K562 (cell line): ENCODE measurements around the gene NOSTRIN.

Experiments used
- CBX8 ChIP-seq: fragments of 200-600 bp; sonication (generic); IDR thresholded peaks from 2 replicates; pipeline ENCODE4 v1.6.1; 2012; ENCODE audit warnings: borderline replicate concordance, mixed run types, low read depth, mild to moderate bottlenecking, moderate library complexity, mixed read lengths, low read length, control low read depth, inconsistent platforms; ENCODE audit not compliant: poor library complexity, severe bottlenecking; ENCODE audit errors: extremely low read depth
- CEBPB ChIP-seq: fragments of 450-650 bp; IDR thresholded peaks from 2 replicates; pipeline ENCODE4 v1.6.1; 2016; ENCODE audit warnings: missing genetic modification characterization, missing compliant biosample characterization
- CTCF ChIP-seq, 3 experiments: IDR thresholded peaks in 2 of 3; conservative IDR thresholded peaks in 1 of 3; 2 replicates each; pipeline ENCODE4 v1.5.1; 2011 to 2012; ENCODE audit warnings: low read length in 3 of 3, mild to moderate bottlenecking in 3 of 3, control low read depth in 2 of 3, improper control_type of control experiment in 1 of 3, inconsistent platforms in 1 of 3, low read depth in 1 of 3, mixed read lengths in 1 of 3, moderate library complexity in 1 of 3; ENCODE audit not compliant: insufficient read depth in 2 of 3
- E2F1 ChIP-seq: sonication (generic); formaldehyde crosslinking; IDR thresholded peaks from 2 replicates; pipeline ENCODE4 v1.8.1; 2023; ENCODE audit warnings: mild to moderate bottlenecking, missing genetic modification reagents, moderate library complexity
- ELK1 ChIP-seq: sonication (generic); formaldehyde crosslinking; IDR thresholded peaks from 2 replicates; pipeline ENCODE4 v1.8.1; 2022; ENCODE audit warnings: missing genetic modification reagents
- HDAC1 ChIP-seq, 2 experiments: fragments of 450-650 bp; IDR thresholded peaks; 2 replicates each; pipeline ENCODE4 v1.6.1; 2016 to 2017; ENCODE audit warnings: inconsistent platforms in 1 of 2, mild to moderate bottlenecking in 1 of 2, moderate library complexity in 1 of 2
- KLF6 ChIP-seq: fragments of 250-450 bp; sonication (Bioruptor Pico); IDR thresholded peaks from 2 replicates; pipeline ENCODE4 v1.4.0; 2020; ENCODE audit warnings: mild to moderate bottlenecking, moderate library complexity, borderline replicate concordance
- NFIC ChIP-seq: fragments of 450-650 bp; IDR thresholded peaks from 2 replicates; pipeline ENCODE4 v1.6.1; 2017; ENCODE audit warnings: mild to moderate bottlenecking, inconsistent platforms
- POLR2A ChIP-seq: fragments of 450-650 bp; conservative IDR thresholded peaks from 2 replicates; pipeline ENCODE4 v1.6.1; 2016
- STAG1 ChIP-seq: sonication (generic); formaldehyde crosslinking; IDR thresholded peaks from 2 replicates; pipeline ENCODE4 v1.5.0; 2020; ENCODE audit warnings: missing genetic modification reagents, borderline replicate concordance
- TFE3 ChIP-seq: fragments of 450-650 bp; formaldehyde crosslinking; IDR thresholded peaks from 2 replicates; pipeline ENCODE4 v1.4.0; 2020; ENCODE audit warnings: mild to moderate bottlenecking, mixed read lengths
- UBTF ChIP-seq, 2 experiments: IDR thresholded peaks; 2 replicates each; pipeline ENCODE4 v1.6.1; 2012; ENCODE audit warnings: improper control_type of control experiment in 2 of 2, low read depth in 2 of 2, low read length in 2 of 2, borderline replicate concordance in 1 of 2
- ZNF23 ChIP-seq: fragments of 250-450 bp; sonication (Bioruptor Pico); IDR thresholded peaks from 2 replicates; pipeline ENCODE4 v1.4.0; 2020; ENCODE audit warnings: mild to moderate bottlenecking
- ZNF24 ChIP-seq: fragments of 450-650 bp; IDR thresholded peaks from 2 replicates; pipeline ENCODE4 v1.6.1; 2016

- TF ChIP-seq CEBPB (tag): no peak
- TF ChIP-seq HDAC1 (IDR thresholded peaks at IDR 0.05): no peak
- TF ChIP-seq CTCF (IDR thresholded peaks at IDR 0.05 in 2 of 3, conservative IDR thresholded peaks at IDR 0.05 in 1 of 3; ENCODE audit: insufficient read depth in 2 of 3, low read depth in 1 of 3, low read length in 3 of 3): no peak
- no peak for TF ChIP-seq UBTF (IDR thresholded peaks at IDR 0.05; ENCODE audit: borderline replicate concordance in 1 of 2, low read depth in 2 of 2, low read length in 2 of 2)
- no peak for TF ChIP-seq NFIC
- no peak for TF ChIP-seq CBX8
- no peak for TF ChIP-seq ZNF23 (CRISPR knock-in tag)
- no peak for TF ChIP-seq STAG1 (CRISPR knock-in tag)
- no peak for TF ChIP-seq ZNF24
- no peak for TF ChIP-seq KLF6
- TF ChIP-seq E2F1: no peak
- TF ChIP-seq ELK1 (CRISPR knock-in tag): no peak
- TF ChIP-seq TFE3 (CRISPR knock-in tag): no peak
- TF ChIP-seq POLR2A: no peak
Observed at GRCh38 chr2:168910330-168910729, 107.9 kb downstream of the NOSTRIN start.
